OCI-LY1 (cell line): ENCODE measurements around the gene C2CD3.

Source experiments
- EZH2 ChIP-seq: fragments of 200-600 bp; sonication (generic), shearing (Covaris generic); IDR thresholded peaks from 2 replicates; pipeline ENCODE4 v1.8.0; 2017; ENCODE audit warnings: borderline replicate concordance, mixed run types, mild to moderate bottlenecking, antibody characterized with exemption, low read length, moderate library complexity, mixed read lengths
- TF ChIP-seq, protein P1 (sequence below): fragments of 200-600 bp; sonication (generic), shearing (Covaris generic); IDR thresholded peaks from 2 replicates; pipeline ENCODE4 v1.5.1; 2017; ENCODE audit warnings: mild to moderate bottlenecking, antibody characterized with exemption, low read length, moderate library complexity, mixed read lengths

DNA sequence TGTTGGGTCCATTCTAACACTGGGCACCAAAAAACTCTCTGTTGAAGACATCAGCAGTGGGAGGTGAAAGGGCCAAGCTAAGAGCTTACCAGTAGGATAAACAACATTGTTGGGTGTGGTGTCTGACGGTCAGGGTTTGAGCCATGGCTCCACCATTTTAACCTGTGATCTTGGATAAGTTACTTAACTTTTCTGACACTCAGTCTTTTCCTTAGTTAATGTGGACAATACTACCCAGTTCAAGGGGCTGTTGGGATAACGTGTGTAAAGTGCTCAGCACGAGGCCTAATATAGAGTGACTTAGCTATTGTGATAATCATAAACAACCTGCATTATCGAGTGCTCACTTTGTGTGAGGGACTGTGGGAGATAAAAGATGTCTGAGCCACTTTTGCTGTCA lies 168.0 kb downstream of the C2CD3 start:
- TF ChIP-seq, protein P1, sequence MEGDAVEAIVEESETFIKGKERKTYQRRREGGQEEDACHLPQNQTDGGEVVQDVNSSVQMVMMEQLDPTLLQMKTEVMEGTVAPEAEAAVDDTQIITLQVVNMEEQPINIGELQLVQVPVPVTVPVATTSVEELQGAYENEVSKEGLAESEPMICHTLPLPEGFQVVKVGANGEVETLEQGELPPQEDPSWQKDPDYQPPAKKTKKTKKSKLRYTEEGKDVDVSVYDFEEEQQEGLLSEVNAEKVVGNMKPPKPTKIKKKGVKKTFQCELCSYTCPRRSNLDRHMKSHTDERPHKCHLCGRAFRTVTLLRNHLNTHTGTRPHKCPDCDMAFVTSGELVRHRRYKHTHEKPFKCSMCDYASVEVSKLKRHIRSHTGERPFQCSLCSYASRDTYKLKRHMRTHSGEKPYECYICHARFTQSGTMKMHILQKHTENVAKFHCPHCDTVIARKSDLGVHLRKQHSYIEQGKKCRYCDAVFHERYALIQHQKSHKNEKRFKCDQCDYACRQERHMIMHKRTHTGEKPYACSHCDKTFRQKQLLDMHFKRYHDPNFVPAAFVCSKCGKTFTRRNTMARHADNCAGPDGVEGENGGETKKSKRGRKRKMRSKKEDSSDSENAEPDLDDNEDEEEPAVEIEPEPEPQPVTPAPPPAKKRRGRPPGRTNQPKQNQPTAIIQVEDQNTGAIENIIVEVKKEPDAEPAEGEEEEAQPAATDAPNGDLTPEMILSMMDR, result no peak
- no peak for TF ChIP-seq EZH2
